Smooth muscle cell of the brain vasculature (primary cell): ENCODE measurements around the gene CLDN1.
"Not testable (repeated sequence)": the region's sequence is repeated elsewhere in the genome, so short reads cannot be mapped to it uniquely, and the experiment has no call there.

Experiments
- DNase-seq: peaks from one replicate; pipeline ENCODE4 v3.0.0-alpha.2; 2012; ENCODE audit warnings: low read depth, low spot score

CLDN1 gene

DNA sequence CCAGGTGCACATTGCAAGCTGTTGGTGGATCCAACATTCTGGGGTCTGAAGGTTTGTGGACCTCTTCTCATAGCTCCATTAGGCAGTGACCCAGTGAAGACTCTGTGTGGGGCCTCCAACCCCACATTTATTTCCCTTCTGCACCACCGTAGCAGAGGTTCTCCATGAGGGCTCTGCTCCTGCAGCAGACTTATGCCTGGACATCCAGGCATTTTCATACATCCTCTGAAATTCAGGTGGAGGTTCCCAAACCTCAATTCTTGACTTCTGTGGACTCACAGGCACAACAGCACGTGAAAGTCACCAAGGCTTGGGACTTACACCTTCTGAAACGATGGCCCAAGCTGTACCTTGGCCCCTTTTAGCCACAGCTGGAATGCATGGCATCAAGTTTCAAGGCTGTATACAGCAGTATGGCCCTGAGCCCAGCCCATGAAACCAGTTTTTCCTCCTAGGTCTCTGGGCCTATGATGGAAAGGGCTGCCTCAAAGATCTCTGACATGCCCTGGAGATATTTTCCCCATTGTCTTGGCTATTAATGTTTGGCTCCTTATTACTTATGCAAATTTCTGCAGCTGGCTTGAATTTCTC is 30.2 kb downstream of the CLDN1 start:
- DNase-seq: no peak

DNA sequence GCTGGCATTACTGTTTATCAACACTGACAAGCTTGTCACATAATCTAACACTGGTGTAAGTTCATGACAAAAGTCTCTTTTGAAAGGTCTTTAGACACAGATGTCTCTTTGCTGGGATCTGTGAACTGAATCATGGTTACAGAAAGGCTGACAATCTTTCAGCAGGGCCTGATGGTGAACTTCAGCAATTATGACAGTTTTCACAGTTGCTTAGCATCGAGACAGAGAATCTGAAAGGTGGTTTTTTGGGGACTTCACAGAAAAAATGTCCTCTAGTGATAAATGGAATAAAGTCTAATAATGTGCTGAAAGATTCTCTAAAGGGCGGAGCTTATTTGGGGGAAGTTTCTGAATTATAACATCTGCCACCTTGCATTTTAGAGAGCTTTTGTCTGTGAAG is 32.3 kb downstream of the CLDN1 start:
- no peak for DNase-seq

DNA sequence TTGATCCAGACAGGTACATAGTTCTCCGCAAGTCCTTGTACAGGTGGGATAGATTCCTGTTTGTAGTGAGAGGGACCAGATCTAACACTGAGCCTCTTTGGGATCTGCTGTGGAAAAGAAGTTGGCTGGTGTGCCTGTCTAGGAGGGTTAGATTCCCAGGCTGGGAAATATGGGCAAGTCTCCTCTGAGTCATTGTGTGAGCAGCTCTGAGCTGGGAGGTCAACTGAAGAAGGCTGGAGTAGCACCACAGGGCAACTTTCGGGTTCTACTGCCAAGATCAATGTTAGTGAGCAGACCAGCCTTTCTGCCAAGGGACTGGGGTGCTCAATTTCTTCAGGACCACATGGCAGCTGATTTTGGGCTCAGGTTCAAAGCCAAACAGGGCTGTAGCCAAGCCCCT is 33.4 kb downstream of the CLDN1 start:
- DNase-seq: no peak

DNA sequence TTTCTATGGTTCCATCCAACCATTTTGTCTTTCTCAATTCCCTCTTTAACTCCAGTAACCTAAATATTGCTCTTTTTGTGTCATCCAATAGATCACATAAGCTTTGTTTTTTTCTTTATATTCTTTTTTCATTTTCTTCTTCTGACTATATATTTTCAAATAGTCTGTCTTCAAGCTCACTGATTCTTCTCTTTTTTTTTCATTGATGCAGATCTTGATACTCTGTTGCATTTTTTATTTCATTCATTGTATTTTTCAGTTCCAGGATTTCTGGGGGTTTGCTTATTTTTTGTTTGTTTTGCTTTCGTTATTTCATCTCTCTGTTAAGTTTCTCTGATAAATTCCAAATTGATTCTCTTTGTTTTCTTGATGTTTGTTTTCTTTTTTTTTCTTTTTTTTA is 36.2 kb downstream of the CLDN1 start:
- DNase-seq: no peak

DNA sequence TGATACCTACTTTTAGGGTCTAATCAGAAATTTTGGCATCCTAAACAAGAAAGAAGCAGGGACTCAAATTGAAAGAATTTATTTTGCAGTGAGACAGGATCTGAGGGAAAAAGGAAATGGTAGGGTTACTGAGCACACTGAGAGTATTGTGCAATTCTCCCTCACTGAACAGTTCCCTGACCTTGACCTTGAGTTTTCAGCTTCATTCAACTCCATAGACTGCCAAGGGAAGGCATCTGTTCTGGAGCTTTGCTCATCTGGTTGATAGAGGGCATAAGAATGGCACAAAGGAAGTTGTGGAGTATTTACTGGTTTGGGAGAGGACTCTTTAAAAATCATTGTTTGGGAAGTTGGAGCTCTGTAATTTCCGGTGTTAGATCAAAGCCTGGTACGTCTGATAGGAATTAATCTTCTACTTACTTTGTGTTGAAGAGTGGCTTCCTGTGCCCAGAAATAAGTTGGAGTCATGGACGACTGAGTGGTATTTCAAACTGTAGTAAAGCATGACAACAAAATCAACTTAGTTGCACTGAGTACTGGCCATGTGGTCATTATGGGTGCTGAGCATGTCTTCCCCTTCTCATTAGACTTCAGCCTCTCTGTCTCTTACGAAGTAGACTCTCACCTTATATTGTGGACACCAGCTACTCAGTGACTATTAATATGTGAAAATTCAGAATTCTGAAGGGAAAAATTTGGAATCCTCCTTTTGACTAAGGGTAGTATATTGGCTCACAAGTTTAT is 40.8 kb downstream of the CLDN1 start:
- DNase-seq: no peak

DNA sequence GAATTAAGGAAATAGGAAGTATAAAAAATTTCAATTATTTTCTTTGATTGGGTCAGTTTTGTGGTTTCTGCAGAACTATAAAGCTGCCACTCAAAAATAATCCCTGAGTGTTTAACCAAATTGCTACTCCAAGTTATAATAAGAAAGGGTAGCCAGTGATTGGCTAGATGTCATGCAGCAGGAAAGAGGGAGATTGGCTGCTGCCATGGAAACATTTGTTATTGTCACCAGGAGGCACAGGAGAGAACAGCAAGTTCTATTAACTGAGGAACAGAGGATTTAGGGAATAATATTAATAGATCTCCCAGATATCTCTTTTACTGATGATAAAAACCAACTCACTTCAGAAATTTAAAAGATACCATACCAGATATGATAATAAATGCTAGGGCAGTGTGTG is 42.6 kb downstream of the CLDN1 start:
- no peak for DNase-seq

DNA sequence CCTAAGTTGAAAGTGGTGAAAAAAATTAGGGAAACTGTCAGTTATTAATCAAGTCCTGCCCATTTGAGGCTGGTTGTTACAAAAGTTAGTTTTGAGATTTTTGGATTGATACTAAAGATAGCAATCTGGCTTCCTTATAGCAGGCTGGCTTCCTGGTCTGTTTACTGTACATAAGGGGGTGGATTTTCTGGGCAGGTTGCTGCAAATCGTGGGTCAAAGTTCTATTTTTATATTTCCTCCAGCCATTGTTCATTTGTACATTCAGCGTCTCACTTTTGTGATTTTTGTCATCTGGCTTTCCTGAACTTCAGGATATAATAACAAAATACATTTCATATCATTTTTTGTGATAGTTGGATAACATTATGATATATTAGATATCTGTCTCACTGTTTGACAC is 49.5 kb downstream of the CLDN1 start:
- DNase-seq: no peak

DNA sequence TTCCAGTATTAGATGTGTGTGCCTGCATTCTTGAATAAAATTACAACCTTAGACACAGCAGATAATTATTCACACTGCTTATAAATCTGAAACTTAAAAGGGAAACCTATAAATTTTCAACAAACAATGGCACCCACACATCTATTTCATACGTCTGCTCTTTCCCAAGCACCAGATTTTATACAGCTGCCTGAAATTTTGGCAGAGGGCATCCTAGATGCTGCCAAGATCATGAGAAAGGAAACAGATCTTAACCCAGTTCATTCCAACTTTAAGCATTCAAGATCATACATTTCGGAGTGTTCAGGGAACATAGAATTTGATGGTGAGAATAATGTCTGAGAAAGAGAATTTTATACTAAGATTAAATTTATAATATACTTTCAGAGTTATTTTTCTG is 53.1 kb downstream of the CLDN1 start:
- DNase-seq: no peak

DNA sequence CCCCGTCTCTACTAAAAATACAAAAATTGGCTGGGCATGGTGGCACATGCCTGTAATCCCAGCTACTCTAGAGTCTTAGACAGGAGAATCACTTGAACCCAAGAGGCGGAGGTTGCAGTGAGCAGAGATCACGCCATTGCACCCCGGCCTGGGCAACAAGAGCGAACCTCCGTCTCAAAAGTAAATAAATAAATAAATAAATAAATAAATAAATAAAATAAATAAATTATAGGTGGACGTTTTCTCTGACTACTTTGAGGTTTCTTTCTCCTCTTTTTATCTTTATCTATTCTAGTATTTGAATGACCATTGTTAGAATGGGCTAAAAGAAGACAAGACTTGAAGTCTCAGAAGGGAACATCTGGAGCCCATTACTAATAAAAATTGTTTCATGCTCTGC is 54.8 kb downstream of the CLDN1 start:
- DNase-seq: not testable (repeated sequence)

DNA sequence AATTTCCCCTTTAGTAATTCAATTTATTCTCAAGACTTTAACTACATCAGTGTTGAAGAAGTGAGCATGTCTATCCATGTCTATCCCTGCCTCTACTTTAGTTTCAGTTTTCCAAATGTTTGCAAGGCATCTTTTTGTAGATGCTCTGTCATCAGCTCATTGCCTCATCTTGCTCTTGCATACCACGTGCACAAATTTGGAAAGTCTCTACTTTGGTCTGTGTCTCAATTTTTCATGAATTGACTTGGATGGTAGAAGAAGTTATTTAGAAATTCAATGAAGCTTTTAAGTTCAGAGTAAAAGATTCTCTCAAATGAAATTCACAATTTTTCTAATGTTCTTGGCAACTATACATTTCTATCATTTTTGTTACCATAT is 55.3 kb downstream of the CLDN1 start:
- DNase-seq: no peak

DNA sequence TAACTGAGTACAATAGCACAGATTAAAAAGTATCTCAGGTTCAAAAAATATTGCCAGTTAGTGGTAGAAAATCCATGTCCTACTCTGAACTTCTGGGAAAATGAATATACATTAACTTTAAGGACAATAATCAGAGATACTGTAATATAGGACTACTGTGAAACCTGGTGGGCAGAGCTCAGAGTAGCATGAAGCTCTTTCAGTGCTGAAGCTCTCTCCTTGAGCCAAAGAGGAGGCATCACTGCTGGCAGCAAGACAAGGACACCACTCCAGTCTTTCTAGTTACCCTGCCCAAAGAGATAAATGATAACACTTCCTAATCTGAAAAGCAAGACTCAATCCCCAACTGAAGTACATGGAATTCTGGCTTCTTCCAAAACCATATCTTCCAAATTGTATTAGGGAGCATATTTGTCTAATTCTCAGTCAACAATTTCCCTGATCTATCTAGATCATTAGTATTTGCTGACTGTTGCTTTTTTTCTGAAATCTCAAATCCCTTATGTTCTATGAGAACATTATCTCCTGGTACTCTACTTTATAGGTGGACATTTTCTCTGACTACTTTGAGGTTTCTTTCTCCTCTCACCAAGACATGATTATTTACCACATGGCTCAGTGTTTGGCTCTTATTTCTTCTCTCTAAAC is 55.9 kb downstream of the CLDN1 start:
- no peak for DNase-seq

DNA sequence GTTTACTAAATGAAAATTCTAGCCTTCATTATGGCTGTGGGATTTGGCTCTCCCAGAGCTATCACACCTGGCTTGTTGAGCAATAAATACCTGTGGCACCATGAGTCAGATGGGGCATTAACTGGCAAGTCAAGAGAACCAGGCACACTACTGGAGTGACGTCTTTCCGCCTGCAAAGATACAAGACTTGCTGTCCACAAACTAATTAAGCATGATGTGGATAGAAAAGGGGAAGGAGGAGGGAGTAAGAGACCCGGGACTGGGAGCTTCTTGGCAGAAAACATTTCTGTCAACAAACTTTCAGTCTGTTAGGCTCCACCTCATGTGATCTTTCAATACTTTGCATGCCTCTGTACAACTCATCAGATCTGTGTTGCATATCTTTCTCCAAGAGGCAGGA is 56.5 kb downstream of the CLDN1 start:
- no peak for DNase-seq

DNA sequence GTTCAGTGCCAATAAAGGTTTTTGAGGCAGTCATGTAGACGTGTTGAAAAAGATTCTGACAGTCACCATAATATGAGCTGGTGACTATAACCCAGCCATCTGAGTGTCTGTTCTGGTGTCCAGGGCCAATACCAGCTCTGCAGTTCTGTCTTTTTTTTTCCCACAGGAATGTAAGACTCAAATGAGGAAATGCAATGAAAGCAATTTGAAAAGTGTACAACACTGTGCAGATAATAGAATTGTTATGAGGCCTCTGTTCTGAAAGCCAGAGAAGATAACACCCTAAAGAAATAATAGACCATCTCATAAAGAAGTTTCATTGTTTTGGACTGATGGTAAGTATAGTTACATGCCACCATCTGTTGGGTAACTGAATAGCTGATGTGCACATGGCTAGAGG is 57.1 kb downstream of the CLDN1 start:
- DNase-seq: no peak

DNA sequence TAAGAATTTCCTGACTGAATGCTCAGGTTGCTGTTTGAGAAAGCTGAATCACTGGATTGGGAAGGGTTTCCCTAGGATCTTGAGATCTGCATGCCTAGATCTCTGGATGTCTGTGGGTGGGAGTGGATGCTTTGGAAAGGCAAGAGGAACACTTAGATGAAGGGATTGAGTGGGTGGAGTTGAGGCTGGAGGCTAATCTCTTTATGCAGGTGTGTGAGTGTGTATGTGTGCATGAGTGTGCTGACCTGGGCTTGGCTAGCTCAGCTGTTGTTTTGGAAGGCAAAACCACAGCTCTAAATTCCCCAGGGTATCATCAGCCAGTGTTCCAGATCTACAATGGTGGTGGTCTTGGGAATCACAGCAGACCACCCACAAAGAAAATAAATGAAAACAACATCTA is 60.5 kb downstream of the CLDN1 start:
- no peak for DNase-seq

DNA sequence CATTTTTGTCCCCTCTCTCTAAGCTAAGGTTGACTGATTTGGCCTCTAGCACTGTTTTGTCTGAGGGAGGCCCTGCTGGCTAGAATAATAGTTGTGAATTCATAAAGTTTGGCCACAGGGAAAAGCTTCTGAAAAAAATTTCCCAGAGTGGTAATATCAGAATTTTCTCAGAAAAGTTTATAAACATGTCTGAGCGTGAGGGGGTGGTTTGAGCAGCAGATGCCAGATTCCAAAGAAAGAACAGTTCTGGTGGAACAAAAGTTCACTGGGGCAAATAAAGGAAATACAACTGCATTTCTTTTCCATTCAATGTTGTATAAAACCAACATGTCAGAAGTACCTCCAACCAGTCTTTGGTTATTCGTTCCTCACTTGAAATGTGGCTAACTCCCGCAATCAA is 61.2 kb downstream of the CLDN1 start:
- peak; percentile 57 for DNase-seq

DNA sequence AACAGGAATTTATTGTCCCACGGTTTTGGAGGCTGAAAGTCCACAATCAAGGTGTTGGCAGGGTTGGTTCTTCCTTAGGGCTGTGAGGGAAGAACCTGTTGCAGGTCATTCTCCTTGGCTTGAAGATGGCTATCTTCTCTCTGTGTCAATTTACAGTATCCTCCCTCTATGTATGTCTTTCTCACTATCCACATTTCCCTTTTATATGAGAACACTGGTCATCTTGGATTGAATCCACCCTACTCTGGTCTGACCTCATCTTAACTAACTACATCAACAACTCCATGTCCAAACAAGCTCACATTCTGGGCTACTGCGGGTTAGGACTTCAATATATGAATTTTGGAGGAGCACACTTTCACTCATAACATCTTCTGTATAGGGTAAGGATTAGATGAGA is 61.9 kb downstream of the CLDN1 start:
- DNase-seq: no peak

DNA sequence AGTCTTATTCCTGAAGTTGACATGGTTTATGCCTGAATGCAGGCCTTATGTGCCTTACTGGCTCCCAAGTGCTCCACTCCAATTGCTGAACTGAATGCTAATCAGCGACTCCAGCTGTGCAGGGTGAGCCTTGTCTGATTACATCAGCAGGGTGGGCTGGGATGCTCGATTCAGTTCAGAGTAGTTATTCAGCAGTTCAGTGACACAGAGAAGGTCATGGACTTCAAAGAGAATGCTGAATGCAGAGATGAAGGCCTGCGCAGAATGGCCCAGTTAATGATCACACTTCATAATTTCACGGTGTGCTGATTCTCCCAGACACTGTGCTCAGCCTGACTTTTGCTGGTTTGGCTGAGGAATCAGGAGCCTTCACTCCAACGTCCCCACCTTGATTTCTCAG is 63.6 kb downstream of the CLDN1 start:
- no peak for DNase-seq
